ENCODE data around the gene YIF1A.

Gene YIF1A

DNA sequence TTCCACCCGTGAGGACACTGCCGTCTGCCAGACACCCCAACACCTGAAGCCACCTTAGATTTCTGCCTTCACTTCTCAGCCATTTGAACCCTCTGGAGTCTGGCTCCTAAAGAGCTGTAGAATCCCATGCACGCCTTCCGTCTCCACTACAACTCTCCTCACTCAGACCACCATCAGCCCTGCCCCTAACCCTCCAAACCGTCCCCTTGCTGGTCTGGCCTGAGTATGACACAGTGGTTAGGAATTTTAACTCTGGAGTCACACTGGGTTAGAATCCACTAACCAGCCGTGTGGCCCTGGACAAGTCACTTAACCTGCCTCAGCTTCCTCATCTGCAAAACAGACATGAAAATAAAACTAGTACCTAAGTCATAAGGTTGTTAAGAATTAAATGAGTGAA, 7.9 kb downstream of the YIF1A start:
- H3K9me3 ChIP-seq (ENCODE audit: control insufficient read depth, low read length) = no peaks in the 10 kb centered on the region
- TF ChIP-seq, protein P1, sequence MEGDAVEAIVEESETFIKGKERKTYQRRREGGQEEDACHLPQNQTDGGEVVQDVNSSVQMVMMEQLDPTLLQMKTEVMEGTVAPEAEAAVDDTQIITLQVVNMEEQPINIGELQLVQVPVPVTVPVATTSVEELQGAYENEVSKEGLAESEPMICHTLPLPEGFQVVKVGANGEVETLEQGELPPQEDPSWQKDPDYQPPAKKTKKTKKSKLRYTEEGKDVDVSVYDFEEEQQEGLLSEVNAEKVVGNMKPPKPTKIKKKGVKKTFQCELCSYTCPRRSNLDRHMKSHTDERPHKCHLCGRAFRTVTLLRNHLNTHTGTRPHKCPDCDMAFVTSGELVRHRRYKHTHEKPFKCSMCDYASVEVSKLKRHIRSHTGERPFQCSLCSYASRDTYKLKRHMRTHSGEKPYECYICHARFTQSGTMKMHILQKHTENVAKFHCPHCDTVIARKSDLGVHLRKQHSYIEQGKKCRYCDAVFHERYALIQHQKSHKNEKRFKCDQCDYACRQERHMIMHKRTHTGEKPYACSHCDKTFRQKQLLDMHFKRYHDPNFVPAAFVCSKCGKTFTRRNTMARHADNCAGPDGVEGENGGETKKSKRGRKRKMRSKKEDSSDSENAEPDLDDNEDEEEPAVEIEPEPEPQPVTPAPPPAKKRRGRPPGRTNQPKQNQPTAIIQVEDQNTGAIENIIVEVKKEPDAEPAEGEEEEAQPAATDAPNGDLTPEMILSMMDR (IDR thresholded peaks at IDR 0.05) = no peak
- H3K27ac ChIP-seq = no peak overlapping the region
- H3K4me3 ChIP-seq (ENCODE audit: low read depth, low read length) = no peak overlapping the region
- no peak overlapping the region for H3K9ac ChIP-seq
- no peaks in the 10 kb centered on the region for H3K27me3 ChIP-seq (ENCODE audit: control insufficient read depth, insufficient read depth, low read length)
- H3K4me1 ChIP-seq = no peaks in the 10 kb centered on the region
- H3K79me2 ChIP-seq = no peaks in the 10 kb centered on the region
- H3K36me3 ChIP-seq (ENCODE audit: control insufficient read depth, insufficient read depth, low read length) = no peaks in the 10 kb centered on the region
- no peak overlapping the region for H2AFZ ChIP-seq
- H3K4me2 ChIP-seq (ENCODE audit: low read length) = no peak overlapping the region

DNA sequence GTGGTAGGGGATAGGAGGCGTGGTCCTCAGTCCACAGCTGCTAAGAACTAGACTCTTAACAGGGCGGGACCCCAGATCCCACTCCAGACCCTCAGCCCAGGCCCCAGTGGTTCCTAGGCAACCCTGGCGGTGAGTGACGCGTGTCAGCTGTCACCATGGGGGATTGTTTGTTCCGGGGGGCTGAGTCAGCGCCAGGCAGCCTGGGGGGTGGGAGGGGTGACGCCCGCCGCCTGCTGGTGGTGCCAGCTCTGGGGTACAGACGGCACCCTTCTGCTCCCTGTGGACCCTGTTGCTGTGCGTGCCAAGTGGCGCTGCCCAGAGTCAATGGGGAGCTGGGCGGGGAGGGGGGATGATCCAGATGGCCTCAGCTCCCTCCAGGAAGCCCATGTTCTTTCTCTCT, 8.5 kb downstream of the YIF1A start:
- TF ChIP-seq, protein P1 (IDR thresholded peaks at IDR 0.05) = no peak
- H3K27ac ChIP-seq = no peak overlapping the region
- no peaks in the 10 kb centered on the region for H3K79me2 ChIP-seq
- H2AFZ ChIP-seq = no peak overlapping the region
- H3K4me3 ChIP-seq (ENCODE audit: low read depth, low read length) = no peak overlapping the region
- no peak overlapping the region for H3K4me2 ChIP-seq (ENCODE audit: low read length)
- no peaks in the 10 kb centered on the region for H3K9me3 ChIP-seq (ENCODE audit: control insufficient read depth, low read length)
- no peaks in the 10 kb centered on the region for H3K27me3 ChIP-seq (ENCODE audit: control insufficient read depth, insufficient read depth, low read length)
- no peaks in the 10 kb centered on the region for H3K36me3 ChIP-seq (ENCODE audit: control insufficient read depth, insufficient read depth, low read length)
- H3K9ac ChIP-seq = no peak overlapping the region
- H3K4me1 ChIP-seq = no peaks in the 10 kb centered on the region

DNA sequence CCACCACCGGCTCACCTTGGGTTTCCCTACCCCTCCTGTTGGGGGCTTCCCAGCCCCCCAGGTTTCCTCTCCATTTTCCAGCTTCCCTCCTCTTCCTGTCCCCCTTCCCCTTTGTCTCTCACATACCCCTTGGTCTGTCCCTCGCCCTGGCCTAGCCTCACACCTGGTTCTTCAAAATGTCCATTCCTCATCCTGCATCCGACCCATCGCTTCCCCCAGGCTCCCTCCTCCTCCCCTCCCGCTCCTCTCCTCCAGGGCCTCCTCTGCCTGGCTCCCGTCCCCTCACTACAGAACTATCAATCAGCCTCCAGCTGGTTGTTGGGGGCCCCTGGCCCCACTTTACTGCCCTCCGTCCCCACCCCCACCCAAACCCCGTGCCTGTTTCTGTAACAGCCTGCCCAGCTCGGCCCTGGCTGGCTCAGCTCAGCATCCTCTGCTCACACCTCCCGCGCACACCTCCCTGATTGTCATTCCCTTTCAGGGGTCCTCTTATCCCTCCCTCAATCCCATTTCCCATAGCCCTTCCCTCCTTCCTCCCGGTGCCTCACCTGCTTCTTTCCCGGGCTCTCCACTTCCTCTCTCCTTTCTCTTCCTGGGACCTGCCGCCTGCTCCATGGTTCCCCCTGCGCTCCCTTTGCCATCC, 9.7 kb downstream of the YIF1A start:
- no peaks in the 10 kb centered on the region for H3K4me1 ChIP-seq
- H3K36me3 ChIP-seq (ENCODE audit: control insufficient read depth, insufficient read depth, low read length) = no peaks in the 10 kb centered on the region
- no peak overlapping the region for H3K9ac ChIP-seq
- H3K27ac ChIP-seq = no peak overlapping the region
- TF ChIP-seq, protein P1 (IDR thresholded peaks at IDR 0.05) = no peak
- no peak overlapping the region for H2AFZ ChIP-seq
- H3K4me3 ChIP-seq (ENCODE audit: low read depth, low read length) = no peak overlapping the region
- no peaks in the 10 kb centered on the region for H3K27me3 ChIP-seq (ENCODE audit: control insufficient read depth, insufficient read depth, low read length)
- no peaks in the 10 kb centered on the region for H3K79me2 ChIP-seq
- no peaks in the 10 kb centered on the region for H3K9me3 ChIP-seq (ENCODE audit: control insufficient read depth, low read length)
- H3K4me2 ChIP-seq (ENCODE audit: low read length) = no peak overlapping the region

DNA sequence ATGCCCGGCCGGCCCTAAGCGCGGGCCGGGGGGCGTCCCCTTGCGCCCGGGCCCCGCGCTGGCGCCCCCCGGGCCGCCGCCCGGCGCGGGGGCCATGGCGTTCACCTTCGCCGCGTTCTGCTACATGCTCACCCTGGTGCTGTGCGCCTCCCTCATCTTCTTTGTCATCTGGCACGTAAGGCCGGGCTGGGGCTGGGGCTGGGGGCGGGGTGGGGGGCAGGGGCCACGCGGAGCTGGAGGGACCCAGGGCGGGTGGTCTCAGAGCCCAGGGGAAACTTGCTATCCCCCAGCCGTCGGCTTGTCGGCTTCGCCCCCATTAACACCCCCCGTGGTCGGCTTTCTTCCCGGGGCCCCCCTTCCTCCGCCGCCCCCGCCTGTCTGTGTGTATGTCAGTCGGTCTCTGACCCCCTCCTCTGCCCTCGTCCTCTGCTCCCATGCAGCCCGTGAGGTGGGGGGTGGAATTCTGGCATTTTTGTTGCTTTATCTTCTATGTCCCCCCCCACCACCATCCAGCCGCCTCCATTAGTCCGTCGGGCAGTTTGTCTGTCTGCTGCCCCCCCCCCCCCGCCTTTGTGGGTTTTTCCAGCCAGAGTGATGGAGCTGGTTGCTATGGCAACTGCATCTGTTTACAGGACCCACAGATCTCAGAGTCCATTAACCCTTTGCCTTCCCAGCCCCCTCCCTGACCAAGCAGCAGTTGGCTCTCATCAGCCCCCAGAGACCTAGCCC, 10.4 kb downstream of the YIF1A start:
- Histone ChIP-seq H3K9me3 (ENCODE audit: control insufficient read depth, low read length) (no peaks in the 10 kb centered on the region), H3K27me3 (ENCODE audit: control insufficient read depth, insufficient read depth, low read length) (no peaks in the 10 kb centered on the region), H3K4me2 (ENCODE audit: low read length) (no peak overlapping the region), H3K27ac (no peak overlapping the region), H3K36me3 (ENCODE audit: control insufficient read depth, insufficient read depth, low read length) (no peaks in the 10 kb centered on the region), H3K4me1 (no peaks in the 10 kb centered on the region), H3K9ac (no peak overlapping the region), H2AFZ (no peak overlapping the region), H3K79me2 (no peaks in the 10 kb centered on the region), H3K4me3 (ENCODE audit: low read depth, low read length) (no peak overlapping the region)
- TF ChIP-seq, protein P1 (IDR thresholded peaks at IDR 0.05) = no peak

Measured in parathyroid adenoma (tissue), 2 donors.